GM10847 (cell line): ENCODE measurements around the gene CDH15.
A peak's percentile ranks its signal among the peaks of the same experiment; 100 is the strongest.

Source experiments
- POLR2A ChIP-seq: IDR thresholded peaks from 2 replicates; pipeline ENCODE4 v1.6.1; 2011; ENCODE audit not compliant: insufficient read length; ENCODE audit errors: extremely low read depth

Gene CDH15

GRCh38 chr16:89210904-89211515, 39.5 kb downstream of the CDH15 start:
- no peak for TF ChIP-seq POLR2A

GRCh38 chr16:89216315-89217137, 45.0 kb downstream of the CDH15 start:
- TF ChIP-seq POLR2A: no peak

GRCh38 chr16:89217138-89217387, 45.5 kb downstream of the CDH15 start:
- TF ChIP-seq POLR2A: no peak

- peak; percentile 76 for TF ChIP-seq POLR2A
Observed at GRCh38 chr16:89217388-89218191, 46.0 kb downstream of the CDH15 start, which contains the start of gene ZNF778. Gene ZNF778 (plus strand): TSS chr16:89217703. CDS start chr16:89221128, 3,425 bp downstream.

GRCh38 chr16:89219365-89219764, 47.8 kb downstream of the CDH15 start:
- TF ChIP-seq POLR2A: no peak

GRCh38 chr16:89221604-89222003, 50.1 kb downstream of the CDH15 start:
- no peak for TF ChIP-seq POLR2A

- no peak for TF ChIP-seq POLR2A
Observed at GRCh38 chr16:89222931-89223330, 51.4 kb downstream of the CDH15 start.

- no peak for TF ChIP-seq POLR2A
Observed at GRCh38 chr16:89224665-89225064, 53.1 kb downstream of the CDH15 start.

- TF ChIP-seq POLR2A: no peak
Observed at GRCh38 chr16:89230255-89230654, 58.7 kb downstream of the CDH15 start.

- TF ChIP-seq POLR2A: no peak
Observed at GRCh38 chr16:89232107-89232506, 60.6 kb downstream of the CDH15 start.

- TF ChIP-seq POLR2A: no peak
Observed at GRCh38 chr16:89233678-89234490, 62.3 kb downstream of the CDH15 start.

GRCh38 chr16:89237733-89238132, 66.2 kb downstream of the CDH15 start:
- TF ChIP-seq POLR2A: no peak

GRCh38 chr16:89241187-89242007, 69.8 kb downstream of the CDH15 start:
- peak; percentile 92 for TF ChIP-seq POLR2A

GRCh38 chr16:89242795-89243200, 71.2 kb downstream of the CDH15 start:
- TF ChIP-seq POLR2A: no peak

GRCh38 chr16:89243664-89244063, 72.1 kb downstream of the CDH15 start:
- TF ChIP-seq POLR2A: no peak

GRCh38 chr16:89244754-89245153, 73.2 kb downstream of the CDH15 start:
- TF ChIP-seq POLR2A: no peak
